ENCODE measurements around the gene GPR52.

GPR52 gene

GRCh38 chr1:174465855-174466254 lies 18.1 kb downstream of the GPR52 start:
- in situ Hi-C loops (cut with MboI; ENCODE audit: low sequenced_read_pairs) = no loop called here

GRCh38 chr1:174466607-174467006 lies 18.8 kb downstream of the GPR52 start:
- in situ Hi-C loops (cut with MboI; ENCODE audit: low sequenced_read_pairs) = no loop called here

- in situ Hi-C loops (cut with MboI; ENCODE audit: low sequenced_read_pairs) = no loop called here
Measured at GRCh38 chr1:174469052-174469451, 21.3 kb downstream of the GPR52 start.

- in situ Hi-C loops (cut with MboI; ENCODE audit: low sequenced_read_pairs) = no loop called here
Measured at GRCh38 chr1:174469687-174470086, 21.9 kb downstream of the GPR52 start.

GRCh38 chr1:174479281-174479680 lies 31.5 kb downstream of the GPR52 start:
- in situ Hi-C loops (cut with MboI; ENCODE audit: low sequenced_read_pairs) = no loop called here

- in situ Hi-C loops (cut with MboI; ENCODE audit: low sequenced_read_pairs) = no loop called here
Measured at GRCh38 chr1:174480324-174480723, 32.6 kb downstream of the GPR52 start.

GRCh38 chr1:174491606-174492005 lies 43.8 kb downstream of the GPR52 start:
- in situ Hi-C loops (cut with MboI; ENCODE audit: low sequenced_read_pairs) = no loop called here

- in situ Hi-C loops (cut with MboI; ENCODE audit: low sequenced_read_pairs) = no loop called here
Measured at GRCh38 chr1:174497478-174497877, 49.7 kb downstream of the GPR52 start.

All from HL-60/S4 treated with phorbol 12-myristate 13-acetate at 8.2 ng/mL for 4 days and 3 days (cell line).